GM12874 (cell line): ENCODE measurements around the gene USF3.

ENCODE experiments used
- TF ChIP-seq, protein P1 (sequence below): IDR thresholded peaks from 2 replicates; pipeline ENCODE4 v1.5.1; 2011; ENCODE audit warnings: low read depth, mild to moderate bottlenecking, control low read depth, low read length, moderate library complexity; ENCODE audit not compliant: insufficient read depth

Gene USF3

DNA sequence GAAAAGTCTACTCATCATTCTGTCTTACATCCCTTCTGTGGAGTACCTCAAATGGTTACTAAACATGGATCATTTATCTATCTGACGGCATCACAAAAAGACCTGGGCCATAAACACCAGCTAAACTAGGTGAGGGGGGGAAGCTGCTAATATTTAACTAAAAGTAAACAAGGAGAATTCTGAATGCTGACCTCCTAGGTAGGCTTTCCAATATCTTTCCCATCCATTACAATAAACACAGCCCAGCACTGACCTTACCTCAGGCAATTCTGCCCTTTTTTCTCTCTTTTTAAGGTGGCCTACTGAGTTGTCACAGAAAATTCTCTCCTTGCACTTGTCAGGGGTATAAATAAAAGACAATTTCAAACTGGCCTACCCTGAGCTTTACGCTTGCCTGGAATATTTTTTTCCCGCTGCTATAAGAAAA lies 33.1 kb downstream of the USF3 start:
- TF ChIP-seq, protein P1, sequence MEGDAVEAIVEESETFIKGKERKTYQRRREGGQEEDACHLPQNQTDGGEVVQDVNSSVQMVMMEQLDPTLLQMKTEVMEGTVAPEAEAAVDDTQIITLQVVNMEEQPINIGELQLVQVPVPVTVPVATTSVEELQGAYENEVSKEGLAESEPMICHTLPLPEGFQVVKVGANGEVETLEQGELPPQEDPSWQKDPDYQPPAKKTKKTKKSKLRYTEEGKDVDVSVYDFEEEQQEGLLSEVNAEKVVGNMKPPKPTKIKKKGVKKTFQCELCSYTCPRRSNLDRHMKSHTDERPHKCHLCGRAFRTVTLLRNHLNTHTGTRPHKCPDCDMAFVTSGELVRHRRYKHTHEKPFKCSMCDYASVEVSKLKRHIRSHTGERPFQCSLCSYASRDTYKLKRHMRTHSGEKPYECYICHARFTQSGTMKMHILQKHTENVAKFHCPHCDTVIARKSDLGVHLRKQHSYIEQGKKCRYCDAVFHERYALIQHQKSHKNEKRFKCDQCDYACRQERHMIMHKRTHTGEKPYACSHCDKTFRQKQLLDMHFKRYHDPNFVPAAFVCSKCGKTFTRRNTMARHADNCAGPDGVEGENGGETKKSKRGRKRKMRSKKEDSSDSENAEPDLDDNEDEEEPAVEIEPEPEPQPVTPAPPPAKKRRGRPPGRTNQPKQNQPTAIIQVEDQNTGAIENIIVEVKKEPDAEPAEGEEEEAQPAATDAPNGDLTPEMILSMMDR, result no peak

DNA sequence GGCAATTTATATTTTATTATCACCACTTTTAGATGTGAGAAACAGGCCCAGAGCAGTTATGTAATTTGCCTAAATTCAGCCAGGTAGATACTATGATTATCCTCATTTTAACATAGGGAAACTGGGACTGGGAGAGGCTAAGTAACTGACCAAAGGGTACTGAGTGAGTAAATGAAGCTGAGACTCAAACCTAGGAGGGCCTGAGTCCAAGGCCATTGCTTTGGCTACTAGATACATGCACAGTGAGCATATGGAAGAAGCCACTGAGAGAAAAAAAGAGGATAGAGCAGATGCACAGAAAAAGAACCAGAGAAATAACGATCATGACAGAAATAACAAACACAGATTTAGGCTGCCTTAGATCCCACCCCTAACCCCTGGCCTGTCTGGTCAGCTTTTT lies 33.6 kb downstream of the USF3 start:
- TF ChIP-seq, protein P1, result no peak

DNA sequence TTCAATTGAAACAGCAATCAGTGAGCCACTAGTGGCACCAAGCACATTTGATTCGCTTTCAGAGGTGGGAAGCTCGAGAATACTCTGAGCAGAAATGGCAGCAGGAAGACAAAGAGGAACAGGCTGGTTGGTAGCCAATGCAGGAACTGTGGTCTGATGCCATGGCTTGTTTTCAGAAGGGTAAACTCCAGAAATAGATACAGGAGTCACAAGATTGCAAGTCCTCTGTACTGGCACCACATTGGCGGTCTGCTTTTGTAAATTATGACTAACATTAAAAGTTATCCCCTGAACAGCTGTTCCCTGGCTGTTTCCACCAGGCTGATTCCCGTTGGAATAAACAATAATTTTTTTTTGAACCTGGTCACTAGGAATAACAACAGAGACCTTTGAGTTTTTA lies 35.5 kb downstream of the USF3 start:
- TF ChIP-seq, protein P1, result no peak

DNA sequence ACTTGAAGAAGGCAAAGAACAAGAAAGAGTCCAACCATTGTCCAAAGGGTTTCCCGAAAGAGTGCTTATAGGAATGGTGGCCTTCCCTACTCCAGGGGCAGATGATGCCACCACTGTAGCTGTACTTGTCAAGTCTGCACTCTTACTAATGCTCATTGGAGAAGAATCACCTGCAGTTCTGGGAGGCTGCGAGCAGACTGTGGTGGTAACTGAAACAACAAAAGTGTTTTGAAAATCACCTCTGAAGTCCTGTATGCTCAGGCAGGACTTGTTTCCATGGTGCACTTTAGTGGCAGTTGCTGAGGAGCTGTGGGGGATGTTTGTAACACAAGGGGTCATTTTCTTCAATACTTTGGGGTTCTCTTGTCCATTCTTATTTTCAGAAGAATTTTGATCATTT lies 36.0 kb downstream of the USF3 start:
- TF ChIP-seq, protein P1, result no peak

DNA sequence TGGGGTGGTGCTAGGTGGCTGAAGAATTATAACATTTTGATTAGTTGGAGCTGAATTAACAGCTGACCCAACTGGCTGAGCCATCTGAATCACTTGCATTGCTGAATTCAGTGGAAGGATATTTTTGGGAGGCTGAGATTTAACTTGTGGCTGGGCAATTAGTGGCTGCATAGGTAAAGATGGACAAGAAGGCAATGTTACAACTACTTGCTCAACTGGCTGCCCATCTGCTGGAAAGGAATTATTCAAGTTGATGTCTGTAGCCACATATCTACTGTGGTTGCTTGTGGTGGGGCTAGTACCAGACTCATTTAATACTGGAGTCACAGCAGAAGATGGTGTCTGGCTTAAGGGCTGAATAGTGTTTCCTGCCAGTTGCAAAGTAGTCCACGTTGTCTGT lies 36.4 kb downstream of the USF3 start:
- TF ChIP-seq, protein P1, result no peak

DNA sequence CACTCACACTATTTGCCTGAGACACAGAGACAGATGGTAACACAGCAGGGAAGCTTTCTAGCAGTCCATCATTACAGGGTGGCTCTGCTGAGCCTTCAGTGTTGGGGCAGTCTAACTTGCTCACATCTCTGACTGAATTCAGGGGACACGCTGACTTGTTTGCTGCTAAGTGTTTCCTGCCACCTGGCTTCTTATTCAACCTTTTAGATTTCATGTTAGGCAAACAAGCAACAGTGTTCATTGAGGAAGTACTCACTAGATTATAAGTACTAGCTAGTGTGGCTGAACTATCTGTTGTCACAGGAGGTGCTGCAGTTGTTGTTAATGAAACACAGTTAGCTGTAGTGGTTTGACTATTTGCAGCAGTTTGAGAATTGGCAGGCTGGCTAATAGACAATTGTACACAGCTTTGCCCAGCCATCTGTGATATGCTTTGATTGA lies 37.3 kb downstream of the USF3 start:
- TF ChIP-seq, protein P1, result no peak

DNA sequence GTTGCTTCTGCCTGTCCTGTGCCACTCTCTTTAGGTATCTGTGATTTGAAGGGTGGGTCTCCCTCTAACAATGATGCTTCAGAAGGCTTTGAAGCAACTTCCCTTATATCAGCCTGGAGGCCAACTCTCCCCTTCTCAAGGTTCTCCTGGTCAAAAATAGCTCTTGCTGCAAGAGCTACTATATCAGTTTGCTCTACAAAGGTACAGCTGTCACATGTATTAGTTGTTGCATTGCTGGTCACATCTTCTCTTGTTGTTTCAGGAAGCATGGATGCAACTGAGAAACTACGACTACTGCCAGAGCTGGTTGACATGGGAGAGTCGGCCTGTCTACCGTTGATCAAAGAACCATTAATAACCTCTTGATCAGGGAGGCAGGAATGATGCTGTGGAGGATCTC lies 38.3 kb downstream of the USF3 start:
- TF ChIP-seq, protein P1, result no peak

DNA sequence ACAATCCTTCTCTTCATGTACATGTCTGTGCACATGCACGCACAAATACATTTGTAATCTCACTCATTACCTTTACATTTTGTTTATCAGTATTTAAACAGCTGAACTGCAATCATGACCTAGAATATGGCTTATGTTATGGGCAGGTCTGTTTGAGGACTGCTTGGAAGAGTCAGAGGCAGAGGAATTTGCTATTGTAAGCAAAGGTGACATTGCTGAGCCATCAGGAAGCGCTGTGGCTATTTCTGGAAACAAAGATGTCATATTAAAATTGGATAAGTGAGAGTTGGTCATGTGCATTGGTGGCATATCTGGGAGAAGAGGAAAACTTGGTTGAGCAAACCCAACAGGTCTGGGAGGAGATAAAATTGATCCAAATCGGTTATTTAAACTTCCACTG lies 41.6 kb downstream of the USF3 start:
- TF ChIP-seq, protein P1, result no peak
